Ovary (tissue), 9 donors: ENCODE data around the gene TNRC6A. TPM values are rescaled to one million over a fixed set of nuclear protein-coding genes. Genes with fewer than 3 reads are reported as not detected.

Experiments
- DNase-seq, 5 donors: peaks; one replicate each; pipeline ENCODE4 v3.0.0-alpha.2; 2019 to 2020
- H3K27ac ChIP-seq, 2 donors: fragments of 200-600 bp; one replicate each; pipeline versions ENCODE4 v1.5.1 to v1.8.0; 2019 to 2022
- H3K27me3 ChIP-seq: fragments of 200-600 bp; one replicate; pipeline ENCODE4 v1.8.0; 2022
- H3K36me3 ChIP-seq: fragments of 200-600 bp; sonication (generic); one replicate; pipeline ENCODE4 v1.5.1; 2019
- H3K4me1 ChIP-seq: one replicate; pipeline ENCODE4 v1.8.1; 2013; ENCODE audit warnings: mild to moderate bottlenecking, moderate library complexity; ENCODE audit not compliant: insufficient read depth
- H3K4me3 ChIP-seq: fragments of 200-600 bp; sonication (generic); one replicate; pipeline ENCODE4 v1.5.1; 2017
- H3K9me3 ChIP-seq, 2 donors: fragments of 200-600 bp in 1 of 2; sonication (generic) in 1 of 2; one replicate each; pipeline versions ENCODE4 v1.5.1 to v1.8.1; 2013 to 2019; ENCODE audit warnings: mild to moderate bottlenecking in 1 of 2, moderate library complexity in 1 of 2
- EP300 ChIP-seq: sonication (generic); formaldehyde crosslinking; IDR thresholded peaks from one replicate; pipeline ENCODE4 v1.6.1; 2017; ENCODE audit warnings: antibody characterized with exemption
- POLR2A ChIP-seq: fragments of 450-650 bp; IDR thresholded peaks from one replicate; pipeline ENCODE4 v1.6.1; 2017; ENCODE audit warnings: antibody characterized with exemption, mild to moderate bottlenecking, moderate library complexity
- WGBS, 3 donors: extraction: QIAGEN DNeasy Blood & Tissue Kit in 1 of 3; methylation state at CpG; one replicate each; pipeline versions ENCODE4 v1.1.5 to v1.1.7; 2013 to 2017; 5-methylcytosine and 5-hydroxymethylcytosine counted together
- intact Hi-C, 4 donors: fragments of 100-400 bp; cut with DNase I; formaldehyde crosslinking; loops; one replicate each; pipeline versions ENCODE4 v1.11.0 to v1.15.1; 2022 to 2023
- polyA plus RNA-seq, 2 donors: library from polyadenylated mRNA; stranded (reverse); fragments of 200-250 nt in 1 of 2; fragments of 350-450 nt in 1 of 2; fragmentation: Illumina TruSeq in 1 of 2; extraction: RNeasy Lipid Tissue Mini Kit (QIAGEN cat#74804) in 1 of 2; gene quantifications; one replicate each; pipeline ENCODE4 v1.2.3, GENCODE V29; 2013 to 2014
- total RNA-seq, 7 donors: library from RNA; depleted of rRNA in 2 of 7; stranded (reverse); fragments of >200 nt in 2 of 7; fragmentation: NEBNext Ultra II Directional in 3 of 7; extraction: Animal tissue kit (Norgen Biotek cat#: 25700) in 3 of 7; gene quantifications; one replicate each; pipeline versions ENCODE4 v1.1.0 to v1.2.4, GENCODE V29; 2016 to 2023
- TF ChIP-seq, protein P1 (sequence below), 3 donors: fragments of 450-650 bp in 2 of 3; fragments of 200-600 bp in 1 of 3; IDR thresholded peaks; one replicate each; pipeline versions ENCODE4 v1.5.1 to v1.8.0; 2016 to 2022; ENCODE audit warnings: antibody characterized with exemption in 3 of 3, mild to moderate bottlenecking in 1 of 3
- donor health status: DM: no; HTN: no; CAD: no; lungs with moderate emphysema.
- donor health status: DM: no; HTN: no; CAD: no.
- donor health status: Bipolar disorder and iron deficiency.
- donor health status: DM: yes; HTN: yes; CAD: no.
- donor health status: DM: no; HTN: no; CAD: no.
- donor health status: DM: yes; HTN: yes; CAD: no.

The TNRC6A gene
- total and polyA plus RNA-seq, 9 donors: 22.1 to 80.7 (median 54.0) TPM

DNA sequence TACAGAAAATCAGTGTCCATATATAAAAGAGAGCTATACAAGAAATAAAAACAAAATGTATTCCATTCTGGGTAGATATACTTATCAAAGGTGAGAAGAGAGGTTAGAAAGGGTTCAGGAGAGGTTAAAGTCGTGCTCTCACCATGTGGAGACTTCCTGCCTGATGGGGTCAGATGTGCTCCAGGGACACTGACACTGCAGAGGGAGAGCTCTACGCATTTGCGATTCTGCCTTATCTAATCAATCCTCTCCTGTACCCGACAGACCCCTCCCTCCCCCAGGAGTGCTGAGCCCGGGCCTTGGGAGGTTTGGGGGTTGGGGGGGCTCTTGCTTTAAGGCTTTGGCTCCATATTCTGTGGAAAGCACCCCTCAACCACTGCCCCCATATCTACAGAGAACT is 99.7 kb downstream of the TNRC6A start:
- no peak for TF ChIP-seq EP300
- TF ChIP-seq, protein P1, sequence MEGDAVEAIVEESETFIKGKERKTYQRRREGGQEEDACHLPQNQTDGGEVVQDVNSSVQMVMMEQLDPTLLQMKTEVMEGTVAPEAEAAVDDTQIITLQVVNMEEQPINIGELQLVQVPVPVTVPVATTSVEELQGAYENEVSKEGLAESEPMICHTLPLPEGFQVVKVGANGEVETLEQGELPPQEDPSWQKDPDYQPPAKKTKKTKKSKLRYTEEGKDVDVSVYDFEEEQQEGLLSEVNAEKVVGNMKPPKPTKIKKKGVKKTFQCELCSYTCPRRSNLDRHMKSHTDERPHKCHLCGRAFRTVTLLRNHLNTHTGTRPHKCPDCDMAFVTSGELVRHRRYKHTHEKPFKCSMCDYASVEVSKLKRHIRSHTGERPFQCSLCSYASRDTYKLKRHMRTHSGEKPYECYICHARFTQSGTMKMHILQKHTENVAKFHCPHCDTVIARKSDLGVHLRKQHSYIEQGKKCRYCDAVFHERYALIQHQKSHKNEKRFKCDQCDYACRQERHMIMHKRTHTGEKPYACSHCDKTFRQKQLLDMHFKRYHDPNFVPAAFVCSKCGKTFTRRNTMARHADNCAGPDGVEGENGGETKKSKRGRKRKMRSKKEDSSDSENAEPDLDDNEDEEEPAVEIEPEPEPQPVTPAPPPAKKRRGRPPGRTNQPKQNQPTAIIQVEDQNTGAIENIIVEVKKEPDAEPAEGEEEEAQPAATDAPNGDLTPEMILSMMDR (IDR thresholded peaks at IDR 0.05): no peak
- TF ChIP-seq POLR2A: no peak
- H3K9me3 ChIP-seq: no peaks in the 10 kb centered on the region
- 33 to 43% (median 35%) methylated on average over 5 of the region's 5 CpGs for WGBS, 3 donors
- H3K27me3 ChIP-seq: no peaks in the 10 kb centered on the region
- H3K27ac ChIP-seq: no peak overlapping the region
- intact Hi-C loops: no loop called here
- H3K4me1 ChIP-seq: no peaks in the 10 kb centered on the region
- H3K4me3 ChIP-seq: no peak overlapping the region
- DNase-seq: no peak
- H3K36me3 ChIP-seq: no peaks in the 10 kb centered on the region

GRCh38 chr16:24833352-24833751 is 103.9 kb downstream of the TNRC6A start:
- intact Hi-C loops: no loop called here
- Histone ChIP-seq H3K27me3 (no peaks in the 10 kb centered on the region), H3K9me3 (no peaks in the 10 kb centered on the region), H3K4me3 (no peak overlapping the region), H3K36me3 (no peaks in the 10 kb centered on the region), H3K4me1 (no peaks in the 10 kb centered on the region), H3K27ac (no peak overlapping the region)
- DNase-seq: no peak
- 88 to 94% (median 89%) methylated on average over 6 of the region's 6 CpGs for WGBS, 3 donors
- no peak for TF ChIP-seq EP300

- no peaks in the 10 kb centered on the region for H3K9me3 ChIP-seq
- no peaks in the 10 kb centered on the region for H3K27me3 ChIP-seq
- no peaks in the 10 kb centered on the region for H3K4me1 ChIP-seq
- no peaks in the 10 kb centered on the region for H3K36me3 ChIP-seq
- TF ChIP-seq, protein P1 (IDR thresholded peaks at IDR 0.05): no peak
- TF ChIP-seq EP300 (no peak), POLR2A (no peak)
- no peak overlapping the region for H3K4me3 ChIP-seq
- intact Hi-C loops: no loop called here
- no peak for DNase-seq
- 50 to 70% (median 58%) methylated on average over 7 of the region's 7 CpGs for WGBS, 3 donors
- H3K27ac ChIP-seq: no peak overlapping the region
These were observed 105.2 kb downstream of the TNRC6A start for GRCh38 chr16:24834459-24835335.

GRCh38 chr16:24836836-24837235 is 107.4 kb downstream of the TNRC6A start:
- intact Hi-C loops: no loop called here
- H3K4me3 ChIP-seq: no peak overlapping the region
- H3K27ac ChIP-seq: no peak overlapping the region
- no peaks in the 10 kb centered on the region for H3K27me3 ChIP-seq
- no peaks in the 10 kb centered on the region for H3K4me1 ChIP-seq
- DNase-seq: no peak
- WGBS, 3 donors: 89 to 93% (median 90%) methylated on average over 6 of the region's 6 CpGs
- H3K36me3 ChIP-seq: no peaks in the 10 kb centered on the region
- H3K9me3 ChIP-seq: no peaks in the 10 kb centered on the region
- TF ChIP-seq EP300 (no peak), POLR2A (no peak)
- TF ChIP-seq, protein P1 (IDR thresholded peaks at IDR 0.05): no peak

DNA sequence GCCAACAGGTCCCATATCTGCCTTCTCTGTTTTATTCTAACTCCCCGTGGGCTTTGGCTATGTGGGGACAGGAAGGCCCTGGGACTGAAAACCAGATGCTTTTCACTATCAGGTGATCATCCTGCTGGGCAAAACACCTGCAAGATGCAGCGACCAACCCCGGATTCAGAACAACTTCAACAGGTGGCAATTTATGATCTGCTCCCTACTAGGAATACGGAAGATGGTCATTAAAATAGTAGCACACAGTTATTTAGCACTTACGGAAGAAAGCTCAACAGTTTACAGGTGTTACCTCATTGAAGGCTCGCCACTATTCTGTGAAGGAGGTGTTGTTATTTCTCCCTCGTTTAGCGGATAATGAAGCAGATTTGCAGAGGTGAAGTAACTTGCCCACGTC is 108.5 kb downstream of the TNRC6A start:
- TF ChIP-seq EP300 (no peak), POLR2A (no peak)
- TF ChIP-seq, protein P1 (IDR thresholded peaks at IDR 0.05): no peak
- intact Hi-C loops: no loop called here
- no peak overlapping the region for H3K27ac ChIP-seq
- no peaks in the 10 kb centered on the region for H3K36me3 ChIP-seq
- H3K9me3 ChIP-seq: no peaks in the 10 kb centered on the region
- no peak for DNase-seq
- no peak overlapping the region for H3K4me3 ChIP-seq
- 84 to 91% (median 85%) methylated on average over 9 of the region's 9 CpGs for WGBS, 3 donors
- H3K27me3 ChIP-seq: no peaks in the 10 kb centered on the region
- H3K4me1 ChIP-seq: no peaks in the 10 kb centered on the region
